GM12878 (cell line): ENCODE results near the gene PIP4K2A. TPM values are rescaled to one million over a fixed set of nuclear protein-coding genes. Genes with fewer than 3 reads are reported as not detected.

Experiments
- EGR1 ChIP-seq, 2 experiments: IDR thresholded peaks; 1 replicate in 1 of 2; 2 replicates in 1 of 2; pipeline ENCODE4 v1.6.1; 2011 to 2012; ENCODE audit warnings: low read depth in 2 of 2, low read length in 2 of 2, borderline replicate concordance in 1 of 2, mild to moderate bottlenecking in 1 of 2, moderate library complexity in 1 of 2
- FOS ChIP-seq: IDR thresholded peaks from 3 replicates; pipeline ENCODE4 v1.6.1; 2011; ENCODE audit warnings: borderline replicate concordance; ENCODE audit not compliant: insufficient read length; ENCODE audit errors: extremely low read depth
- HCFC1 ChIP-seq: fragments of 150-350 bp; IDR thresholded peaks from 2 replicates; pipeline ENCODE4 v1.6.1; 2014; ENCODE audit warnings: low read length
- MLLT1 ChIP-seq: fragments of 450-650 bp; IDR thresholded peaks from 2 replicates; pipeline ENCODE4 v1.6.1; 2016; ENCODE audit warnings: mild to moderate bottlenecking
- NFIC ChIP-seq: IDR thresholded peaks from 2 replicates; pipeline ENCODE4 v1.6.1; 2012; ENCODE audit warnings: low read depth, mild to moderate bottlenecking, inconsistent platforms, low read length, moderate library complexity
- RCOR1 ChIP-seq: conservative IDR thresholded peaks from 2 replicates; pipeline ENCODE4 v1.6.1; 2012; ENCODE audit warnings: low read depth, low read length, improper control_type of control experiment
- YY1 ChIP-seq: IDR thresholded peaks from 2 replicates; pipeline ENCODE4 v1.6.1; 2011; ENCODE audit warnings: low read depth, mild to moderate bottlenecking, low read length
- ZNF592 ChIP-seq: fragments of 450-650 bp; IDR thresholded peaks from 2 replicates; pipeline ENCODE4 v1.6.1; 2017; ENCODE audit warnings: mild to moderate bottlenecking, moderate library complexity
- ZNF687 ChIP-seq: fragments of 450-650 bp; IDR thresholded peaks from 2 replicates; pipeline ENCODE4 v1.6.1; 2017; ENCODE audit warnings: mild to moderate bottlenecking, moderate library complexity
- polyA plus RNA-seq, 11 experiments: library from polyadenylated mRNA; depleted of rRNA in 4 of 11; unstranded in 6 of 11; stranded (reverse) in 5 of 11; fragments of >200 nt; fragmentation: Nextera tagmentation in 4 of 11; fragmentation: Illumina TruSeq in 1 of 11; extraction: Ambion mirVana in 4 of 11; extraction: Trizol in 1 of 11; gene quantifications; 1 replicate in 1 of 11; 2 replicates in 10 of 11; pipeline versions ENCODE4 v1.2.1 to v1.2.3, GENCODE V29; 2011 to 2016; ENCODE audit warnings: inconsistent platforms in 2 of 11, missing spikeins in 2 of 11, low read depth in 1 of 11
- total RNA-seq, 4 experiments: library from RNA; depleted of rRNA in 3 of 4; stranded (reverse); fragments of >200 nt in 3 of 4; fragmentation: Illumina TruSeq in 1 of 4; extraction: Trizol in 1 of 4; gene quantifications; 2 replicates each; pipeline versions ENCODE4 v1.2.1 to v1.2.3, GENCODE V29; 2013 to 2021
- TF ChIP-seq, protein P1 (sequence below): fragments of 450-650 bp; IDR thresholded peaks from 2 replicates; pipeline ENCODE4 v1.6.1; 2014; ENCODE audit warnings: mild to moderate bottlenecking

PIP4K2A gene
- total and polyA plus RNA-seq, 10 of the 15 experiments (the other 5 are each of a cell fraction or from before 2014, with no cell fraction given), result 54.3 to 139 (median 84.4) TPM

- TF ChIP-seq ZNF687 (no peak), MLLT1 (no peak), EGR1 (IDR thresholded peaks at IDR 0.05; ENCODE audit: borderline replicate concordance in 1 of 2, low read depth in 2 of 2, low read length in 2 of 2) (no peak), NFIC (no peak), YY1 (no peak), HCFC1 (no peak), ZNF592 (no peak), FOS (no peak), RCOR1 (no peak)
- TF ChIP-seq, protein P1, sequence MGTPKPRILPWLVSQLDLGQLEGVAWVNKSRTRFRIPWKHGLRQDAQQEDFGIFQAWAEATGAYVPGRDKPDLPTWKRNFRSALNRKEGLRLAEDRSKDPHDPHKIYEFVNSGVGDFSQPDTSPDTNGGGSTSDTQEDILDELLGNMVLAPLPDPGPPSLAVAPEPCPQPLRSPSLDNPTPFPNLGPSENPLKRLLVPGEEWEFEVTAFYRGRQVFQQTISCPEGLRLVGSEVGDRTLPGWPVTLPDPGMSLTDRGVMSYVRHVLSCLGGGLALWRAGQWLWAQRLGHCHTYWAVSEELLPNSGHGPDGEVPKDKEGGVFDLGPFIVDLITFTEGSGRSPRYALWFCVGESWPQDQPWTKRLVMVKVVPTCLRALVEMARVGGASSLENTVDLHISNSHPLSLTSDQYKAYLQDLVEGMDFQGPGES, result no peak
Measured at GRCh38 chr10:22542773-22543172, 171.6 kb downstream of the PIP4K2A start (continued).
